Pons (tissue), 1 donor: Measurements from ENCODE around the gene GPR156.

ENCODE experiments used
- DNase-seq: peaks from one replicate; pipeline ENCODE4 v3.0.0-alpha.2; 2016; ENCODE audit warnings: low spot score

GPR156 gene

GRCh38 chr3:120125992-120126391, 159.0 kb downstream of the GPR156 start:
- DNase-seq = no peak

DNA sequence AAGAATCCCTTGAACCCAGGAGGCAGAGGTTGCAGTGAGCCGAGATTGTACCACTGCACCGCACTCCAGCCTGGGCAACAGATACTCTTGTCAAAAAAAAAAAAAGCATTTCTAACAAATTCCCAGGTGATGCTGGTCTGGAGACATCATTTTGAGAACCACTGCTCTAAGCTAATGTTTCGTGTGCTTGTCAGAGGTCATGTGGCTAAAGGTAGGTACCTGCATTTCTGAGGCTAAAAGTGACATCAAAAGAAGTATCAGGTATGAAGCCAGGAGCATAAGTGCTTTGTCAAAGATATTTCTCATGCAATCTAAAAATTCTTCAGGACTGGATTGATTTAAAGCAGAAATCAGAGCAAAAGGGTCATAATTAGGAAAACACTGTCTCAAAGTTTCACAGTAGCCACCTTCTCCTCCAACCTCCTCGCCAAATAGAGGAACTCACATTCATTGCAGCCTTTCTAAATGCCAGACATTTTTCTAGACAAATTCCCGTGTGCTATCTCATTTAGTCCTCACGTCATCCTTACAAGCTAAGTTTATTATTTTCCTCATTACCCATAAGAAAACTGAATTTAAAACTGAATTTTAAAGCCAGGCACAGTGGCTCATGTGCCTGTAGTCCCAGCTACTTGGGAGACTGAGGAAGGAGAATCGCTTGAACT, 165.0 kb downstream of the GPR156 start:
- DNase-seq = no peak
